ENCODE data around the gene HOXC6. TPM values are rescaled to one million over a fixed set of nuclear protein-coding genes. Genes with fewer than 3 reads are reported as not detected.

The HOXC6 gene
- total and polyA plus RNA-seq, 2 of the 8 experiments (the other 6 are each of a cell fraction or from before 2014, with no cell fraction given), result not detected

- TF ChIP-seq POLR2AphosphoS5 (IDR thresholded peaks at IDR 0.05; ENCODE audit: low read depth, low read length) (no peak), EZH2 (IDR thresholded peaks at IDR 0.05; ENCODE audit: low read depth, low read length, severe bottlenecking) (no peak), TAF1 (IDR thresholded peaks at IDR 0.05; ENCODE audit: low read depth, low read length) (no peak), SIRT6 (IDR thresholded peaks at IDR 0.05; ENCODE audit: low read length) (no peak), TCF12 (IDR thresholded peaks at IDR 0.05; ENCODE audit: low read depth, low read length) (no peak)
These were observed 34.9 kb upstream of the HOXC6 start (continued) for GRCh38 chr12:53993162-53994008.

All from H1 (cell line).